NCI-H2107 treated with DMSO at 0.1 percent for 48 hours (cell line): ENCODE results near the gene CHST7.

Experiments used
- DNase-seq: peaks from one replicate; lab custom pipeline; 2025; ENCODE audit not compliant: unreplicated experiment; lab: John Stamatoyannopoulos, UW

CHST7 gene

DNA sequence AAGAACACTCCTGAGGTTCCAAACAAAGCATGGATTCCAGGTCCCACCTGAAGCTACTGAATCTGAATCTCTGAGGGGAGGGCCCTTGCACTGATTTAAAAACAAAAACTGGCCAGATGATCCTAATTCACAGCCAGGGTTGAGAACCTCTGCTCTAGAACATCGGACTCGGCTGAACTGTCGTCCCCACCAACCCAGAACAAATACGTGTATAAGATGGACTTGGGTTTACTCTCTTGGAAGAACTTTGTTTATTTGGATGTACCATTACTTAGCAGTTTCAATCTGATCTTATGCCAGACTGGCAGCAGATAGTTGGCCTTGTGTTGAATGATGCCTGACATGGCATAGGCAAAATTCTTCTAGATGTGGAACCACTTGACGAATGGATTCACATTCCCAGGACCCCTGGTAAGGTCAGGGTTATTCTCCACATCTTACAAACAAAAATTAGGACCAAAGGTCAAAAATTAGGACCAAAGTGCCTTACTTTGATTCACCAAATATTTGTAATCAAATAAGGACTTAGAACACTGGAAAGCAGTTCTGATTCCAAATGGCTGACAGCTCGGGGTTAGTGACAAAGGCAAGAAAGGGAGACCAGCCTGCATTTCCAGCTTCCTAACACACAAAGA, 29.0 kb downstream of the CHST7 start:
- DNase-seq: no peak

DNA sequence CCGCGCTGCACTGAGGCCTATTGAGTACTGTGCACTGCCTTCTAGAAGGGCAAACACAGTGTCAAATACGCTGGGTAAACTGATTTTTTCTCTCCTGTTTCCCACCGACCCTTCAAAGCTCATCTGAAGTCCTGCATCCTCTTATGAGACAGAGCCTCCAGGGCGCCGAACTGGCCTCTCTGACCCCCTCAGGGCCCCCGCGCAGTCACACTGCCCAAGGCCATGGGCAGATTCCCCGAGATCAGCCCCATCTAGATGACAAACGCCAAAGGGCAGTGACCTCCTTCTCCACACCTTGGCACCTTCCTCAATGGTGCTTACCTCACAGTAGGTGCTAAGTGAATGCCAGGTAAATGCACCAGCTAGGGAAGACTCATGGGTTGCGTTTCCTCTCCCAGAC, 34.4 kb downstream of the CHST7 start:
- DNase-seq: no peak

GRCh38 chrX:46610070-46610658, 36.6 kb downstream of the CHST7 start:
- DNase-seq: no peak

GRCh38 chrX:46611658-46612362, 38.2 kb downstream of the CHST7 start:
- DNase-seq: no peak

- no peak for DNase-seq
Measured at GRCh38 chrX:46617906-46618305, 44.3 kb downstream of the CHST7 start.

GRCh38 chrX:46618947-46619346, 45.4 kb downstream of the CHST7 start:
- DNase-seq: no peak

- DNase-seq: no peak
Measured at GRCh38 chrX:46620505-46620904, 46.9 kb downstream of the CHST7 start.

- no peak for DNase-seq
Measured at GRCh38 chrX:46621572-46621971, 48.0 kb downstream of the CHST7 start.

DNA sequence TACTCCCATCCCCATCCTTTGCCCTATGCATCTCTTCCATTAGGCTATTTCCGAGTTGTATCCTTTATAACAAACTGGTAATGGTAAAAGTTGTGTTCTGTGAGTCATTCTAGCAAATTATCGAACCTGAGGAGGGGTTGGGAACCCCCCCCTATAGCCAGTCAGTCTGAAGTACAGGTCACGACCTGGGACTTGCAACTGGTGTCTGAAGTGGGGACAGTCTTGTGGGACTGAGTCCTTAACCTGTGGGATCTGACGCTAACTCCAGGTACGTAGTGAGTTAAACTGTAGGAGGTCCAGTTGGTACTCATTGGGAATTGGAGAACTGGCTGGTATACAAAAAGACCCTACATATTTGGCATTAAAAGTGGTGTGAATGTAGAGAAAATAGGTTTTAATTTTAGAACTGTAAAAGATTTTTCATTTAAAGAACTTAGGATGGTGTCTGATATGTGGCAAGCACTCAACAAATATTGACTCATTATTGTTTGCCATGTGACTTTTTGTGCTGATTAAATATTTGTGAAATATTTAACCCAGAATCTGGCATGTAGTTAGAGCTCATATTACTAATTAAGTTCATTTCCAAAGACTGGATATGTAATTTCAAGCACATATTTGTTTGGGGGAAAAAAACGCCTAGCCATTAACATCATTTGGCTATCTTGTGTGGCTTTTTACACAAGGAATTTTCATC, 50.7 kb downstream of the CHST7 start:
- DNase-seq: no peak

DNA sequence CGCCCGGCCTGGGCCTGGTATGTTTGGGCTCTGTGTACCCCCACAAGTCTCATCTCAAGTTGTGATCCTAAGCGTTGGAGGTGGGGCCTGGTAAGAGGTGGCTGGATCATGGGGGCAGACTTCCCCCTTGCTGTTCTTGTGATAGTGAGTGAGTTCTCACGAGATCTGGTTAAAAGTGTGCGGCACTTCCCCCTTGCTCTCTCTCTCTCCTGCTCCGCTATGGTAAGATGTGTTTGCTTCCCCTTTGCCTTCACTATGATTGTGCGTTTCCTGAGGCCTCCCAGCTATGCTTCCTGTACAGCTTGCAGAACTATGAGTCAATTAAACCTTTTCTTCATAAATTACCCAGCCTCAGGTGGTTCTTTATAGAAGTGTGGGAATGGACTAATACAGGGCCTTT, 53.0 kb downstream of the CHST7 start:
- no peak for DNase-seq

DNA sequence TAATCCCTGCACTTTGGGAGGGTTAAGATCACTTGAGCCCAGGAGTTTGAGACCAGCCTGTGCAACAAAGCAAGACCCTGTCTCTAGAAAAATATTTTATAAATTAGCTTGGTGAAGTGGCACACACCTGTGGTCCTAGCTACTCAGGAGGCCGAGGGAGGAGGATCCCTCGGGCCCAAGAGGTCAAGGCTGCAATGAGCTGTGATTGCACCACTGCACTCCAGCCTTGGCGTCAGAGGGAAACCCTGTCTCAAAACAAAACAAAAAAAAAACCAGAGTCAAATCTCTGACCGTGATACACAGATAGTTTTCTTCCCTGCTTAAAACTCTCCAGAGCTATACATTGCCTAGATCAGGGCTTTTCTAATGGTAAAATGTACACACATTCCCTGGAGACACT, 53.5 kb downstream of the CHST7 start:
- DNase-seq: no peak

DNA sequence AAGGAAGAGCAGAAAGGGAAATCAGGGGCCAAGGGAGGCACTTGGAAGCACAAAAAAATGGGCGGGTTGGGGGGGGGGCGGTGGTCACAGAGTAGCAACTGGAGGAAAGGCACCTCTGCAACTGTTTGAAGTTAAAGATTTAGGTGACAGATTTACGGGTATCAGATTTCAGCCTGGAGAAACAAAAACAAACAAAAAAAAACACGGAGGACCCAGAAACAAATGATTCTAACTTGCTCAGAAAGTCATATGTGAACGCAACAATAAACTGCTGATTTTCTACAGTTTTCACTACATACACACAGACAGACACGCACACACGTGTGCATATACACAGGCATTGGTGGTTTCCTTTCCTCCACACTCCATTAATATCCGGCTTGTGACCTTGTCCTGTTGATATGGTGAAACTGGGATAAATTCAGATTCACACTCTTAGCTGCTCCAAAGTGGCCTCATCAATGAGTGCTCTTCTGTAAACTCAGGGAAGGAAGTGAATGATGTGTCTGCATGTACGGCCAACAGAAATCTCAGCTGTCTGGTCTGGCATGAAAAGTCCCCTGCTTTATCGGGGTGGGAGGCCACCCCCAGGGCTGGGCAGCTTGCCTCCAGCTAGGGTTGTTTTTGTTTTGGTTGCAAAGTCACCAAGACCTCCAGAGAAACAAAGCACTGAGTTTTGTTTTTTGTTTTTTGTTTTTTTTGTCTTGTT, 54.3 kb downstream of the CHST7 start:
- no peak for DNase-seq

GRCh38 chrX:46628460-46629371, 55.2 kb downstream of the CHST7 start:
- no peak for DNase-seq

- no peak for DNase-seq
Measured at GRCh38 chrX:46630141-46630540, 56.6 kb downstream of the CHST7 start.

DNA sequence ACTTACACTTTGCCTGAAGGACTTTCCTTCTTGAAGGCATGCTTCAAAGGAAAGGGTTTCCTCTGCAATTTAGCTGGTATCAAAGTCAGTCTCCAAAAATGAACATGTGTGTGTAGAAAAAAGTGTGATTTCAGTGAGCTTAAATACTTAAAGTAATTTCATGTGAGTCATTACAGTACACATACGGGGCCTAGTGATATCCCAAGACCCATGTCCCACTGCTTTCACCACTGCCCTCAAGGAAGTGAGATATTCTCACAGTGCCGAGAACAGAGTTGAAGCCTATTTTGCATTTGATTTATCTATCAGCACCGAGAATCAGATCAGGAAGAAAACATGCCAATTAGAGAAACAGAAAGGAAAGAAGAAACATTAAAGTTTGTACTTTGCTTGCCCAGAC, 61.0 kb downstream of the CHST7 start:
- DNase-seq: no peak

- DNase-seq: no peak
Measured at GRCh38 chrX:46635186-46635585, 61.6 kb downstream of the CHST7 start.

- no peak for DNase-seq
Measured at GRCh38 chrX:46636223-46636622, 62.7 kb downstream of the CHST7 start.

DNA sequence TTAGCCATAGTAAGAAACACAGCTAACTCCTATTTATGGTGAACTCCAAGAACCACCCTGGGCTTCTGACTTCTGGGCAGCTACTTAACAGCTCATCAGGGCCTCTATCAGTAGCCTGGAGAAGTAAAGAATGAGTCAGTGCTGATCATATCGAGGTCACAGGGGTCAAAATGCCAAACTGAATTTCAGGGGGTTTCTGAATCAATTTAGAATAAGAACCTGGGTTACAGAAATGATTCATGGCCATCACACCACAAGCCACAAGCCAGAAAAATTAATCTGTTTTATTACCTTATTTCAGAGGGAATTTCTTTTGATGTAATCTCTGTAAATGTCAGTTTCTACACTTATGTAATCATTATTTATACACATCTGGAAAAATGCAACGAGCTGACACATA, 64.4 kb downstream of the CHST7 start:
- no peak for DNase-seq

DNA sequence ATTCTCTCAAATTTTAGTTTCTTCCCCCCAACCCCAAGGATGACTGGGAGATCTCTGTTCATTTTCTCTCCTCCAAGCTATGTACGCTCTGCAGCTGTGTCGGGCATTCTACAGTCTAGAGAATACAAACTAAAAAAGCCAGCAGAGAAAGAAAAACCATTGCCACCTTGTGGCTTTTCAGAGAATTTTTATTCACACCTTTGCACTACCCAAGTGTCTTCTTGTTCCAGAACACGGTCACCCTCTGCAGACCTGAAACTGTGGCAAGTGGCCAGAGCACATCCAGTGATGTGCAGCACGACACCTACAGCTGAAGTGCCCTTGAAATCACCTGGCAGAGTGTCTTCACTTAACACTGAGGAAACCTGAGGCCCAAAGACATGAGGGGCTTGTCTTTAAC, 68.6 kb downstream of the CHST7 start:
- DNase-seq: peak; percentile 13

DNA sequence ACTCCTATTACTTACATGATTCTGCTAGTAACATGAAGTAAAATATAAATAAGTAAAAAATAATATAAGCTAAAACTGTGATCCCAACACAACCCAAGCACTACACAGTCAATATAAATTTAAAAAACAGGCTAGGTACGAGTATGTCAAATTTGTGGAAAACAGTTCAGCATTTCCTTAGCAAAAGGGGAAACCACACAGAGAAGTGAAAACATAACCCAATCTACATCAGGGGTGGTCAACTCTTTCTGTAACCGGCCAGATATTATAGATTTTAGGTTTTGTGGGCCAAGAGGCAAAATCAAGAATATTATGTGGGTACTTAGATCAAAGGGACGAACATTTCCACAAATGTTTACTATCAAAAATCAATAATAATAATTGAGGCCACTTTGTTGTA, 70.1 kb downstream of the CHST7 start:
- DNase-seq: no peak
